ENCODE data around the gene WDR18.

WDR18 gene

DNA sequence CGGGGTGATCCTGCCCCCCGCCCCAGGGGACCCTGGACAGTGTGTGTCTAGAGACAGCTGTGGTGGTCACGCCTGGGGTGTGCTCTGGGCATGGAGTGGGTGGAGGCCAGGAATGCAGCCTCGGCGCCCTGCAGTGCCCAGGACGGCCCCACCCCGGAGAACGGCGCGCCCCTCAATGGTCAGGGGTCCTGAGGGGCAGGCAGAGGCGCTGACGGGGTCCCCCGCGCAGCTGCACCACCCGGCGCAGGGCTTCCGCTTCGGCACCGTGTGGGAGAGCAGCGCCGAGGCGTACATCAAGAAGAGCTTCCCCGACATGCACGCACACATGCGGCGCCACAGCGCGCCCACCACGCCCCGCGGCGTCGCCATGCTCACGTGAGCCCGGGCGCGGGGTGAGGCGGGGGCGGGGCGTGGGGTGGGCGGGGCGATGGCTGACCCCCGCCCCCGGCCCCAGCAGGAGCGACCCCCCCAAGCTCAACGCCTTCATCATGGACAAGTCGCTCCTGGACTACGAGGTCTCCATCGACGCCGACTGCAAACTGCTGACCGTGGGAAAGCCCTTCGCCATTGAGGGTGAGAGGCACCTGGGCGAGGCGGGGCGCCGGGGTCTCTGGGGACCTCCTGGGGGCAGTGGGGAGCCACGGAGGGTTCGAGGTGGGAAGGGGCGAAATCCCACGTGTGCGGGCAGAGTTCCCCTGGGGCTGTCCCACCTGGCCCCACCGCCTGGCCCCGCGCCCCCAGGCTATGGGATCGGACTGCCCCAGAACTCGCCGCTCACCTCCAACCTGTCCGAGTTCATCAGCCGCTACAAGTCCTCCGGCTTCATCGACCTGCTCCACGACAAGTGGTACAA is 23.5 kb downstream of the WDR18 start:
- DNase-seq (ENCODE audit: insufficient read length, low spot score) (no peak), FAIRE-seq (no peak)
- no peak for TF ChIP-seq POLR2A (IDR thresholded peaks at IDR 0.05; ENCODE audit: low read depth, low read length)

- no peak for FAIRE-seq
- no peak for DNase-seq (ENCODE audit: insufficient read length, low spot score)
- TF ChIP-seq POLR2A (IDR thresholded peaks at IDR 0.05; ENCODE audit: low read depth, low read length), result no peak
Observed at GRCh38 chr19:1008268-1009040, 24.3 kb downstream of the WDR18 start.

DNA sequence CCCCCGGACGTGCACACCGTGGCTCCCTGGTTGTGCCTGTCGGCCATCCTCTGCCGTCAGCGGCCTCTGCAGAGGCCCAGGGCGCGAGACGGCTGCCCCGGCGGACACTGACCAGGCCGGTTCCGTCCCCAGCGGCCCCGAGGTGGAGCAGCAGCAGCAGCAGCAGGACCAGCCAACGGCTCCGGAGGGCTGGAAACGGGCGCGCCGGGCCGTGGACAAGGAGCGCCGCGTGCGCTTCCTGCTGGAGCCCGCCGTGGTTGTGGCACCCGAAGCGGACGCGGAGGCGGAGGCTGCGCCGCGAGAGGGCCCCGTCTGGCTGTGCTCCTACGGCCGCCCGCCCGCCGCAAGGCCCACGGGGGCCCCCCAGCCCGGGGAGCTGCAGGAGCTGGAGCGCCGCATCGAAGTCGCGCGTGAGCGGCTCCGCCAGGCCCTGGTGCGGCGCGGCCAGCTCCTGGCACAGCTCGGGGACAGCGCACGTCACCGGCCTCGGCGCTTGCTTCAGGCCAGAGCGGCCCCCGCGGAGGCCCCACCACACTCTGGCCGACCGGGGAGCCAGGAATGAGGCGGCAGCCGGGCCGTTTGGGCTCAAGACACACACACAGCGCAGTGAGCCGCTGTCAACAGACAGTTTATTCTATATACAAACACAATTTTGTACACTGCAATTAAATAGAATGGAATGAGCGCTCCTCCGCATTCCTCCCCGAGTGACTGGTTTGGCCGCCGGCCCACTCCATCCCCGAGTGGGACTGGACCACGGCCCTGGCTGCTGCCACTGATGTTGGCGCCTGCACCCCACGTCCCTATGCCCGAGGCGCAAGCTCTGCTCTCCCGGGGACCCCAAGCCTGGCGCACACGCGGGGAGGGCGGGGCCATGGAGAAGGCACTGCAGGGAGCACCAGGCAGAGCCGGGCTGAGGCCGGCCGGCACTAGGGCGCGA is 25.2 kb downstream of the WDR18 start:
- DNase-seq (ENCODE audit: insufficient read length, low spot score), result peak; percentile 77
- no peak for FAIRE-seq
- no peak for TF ChIP-seq POLR2A (IDR thresholded peaks at IDR 0.05; ENCODE audit: low read depth, low read length)

- FAIRE-seq, result no peak
- TF ChIP-seq POLR2A (IDR thresholded peaks at IDR 0.05; ENCODE audit: low read depth, low read length), result no peak
Observed at GRCh38 chr19:1009981-1010538, 25.9 kb downstream of the WDR18 start.

GRCh38 chr19:1010586-1011510 is 26.7 kb downstream of the WDR18 start:
- TF ChIP-seq POLR2A (IDR thresholded peaks at IDR 0.05; ENCODE audit: low read depth, low read length), result no peak
- DNase-seq (ENCODE audit: insufficient read length, low spot score) (no peak), FAIRE-seq (no peak)

More at GRCh38 chr19:1009981-1010538, 25.9 kb downstream of the WDR18 start:
- no peak for DNase-seq (ENCODE audit: insufficient read length, low spot score)

DNA sequence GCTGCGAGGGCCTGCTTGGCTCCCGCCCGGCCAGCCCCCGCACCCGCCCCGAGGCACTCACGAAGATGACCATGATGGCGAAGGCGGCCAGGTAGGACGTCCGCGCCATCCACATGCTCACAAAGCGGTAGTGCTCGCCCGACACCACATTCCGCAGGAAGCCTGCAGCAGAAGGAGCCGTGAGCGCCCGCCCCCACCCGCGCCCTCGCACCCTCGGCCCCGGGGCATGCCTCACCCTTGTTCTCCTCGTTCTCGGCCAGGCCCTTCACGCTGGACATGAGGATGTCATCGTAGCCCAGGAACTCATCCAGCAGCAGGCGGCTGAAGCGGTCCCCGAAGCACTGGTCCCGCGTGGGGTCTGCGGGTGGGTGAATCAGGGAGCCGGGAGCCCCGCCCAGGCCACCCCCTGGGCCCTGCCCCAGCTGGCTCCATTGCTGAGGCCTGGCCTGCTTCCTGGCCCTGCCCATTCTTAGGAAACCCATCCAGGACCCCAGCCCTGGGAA is 27.7 kb downstream of the WDR18 start:
- DNase-seq (ENCODE audit: insufficient read length, low spot score) (no peak), FAIRE-seq (no peak)
- TF ChIP-seq POLR2A (IDR thresholded peaks at IDR 0.05; ENCODE audit: low read depth, low read length), result no peak

GRCh38 chr19:1012334-1012733 is 28.2 kb downstream of the WDR18 start:
- DNase-seq (ENCODE audit: insufficient read length, low spot score), result no peak
- FAIRE-seq, result no peak
- TF ChIP-seq POLR2A (IDR thresholded peaks at IDR 0.05; ENCODE audit: low read depth, low read length), result no peak

DNA sequence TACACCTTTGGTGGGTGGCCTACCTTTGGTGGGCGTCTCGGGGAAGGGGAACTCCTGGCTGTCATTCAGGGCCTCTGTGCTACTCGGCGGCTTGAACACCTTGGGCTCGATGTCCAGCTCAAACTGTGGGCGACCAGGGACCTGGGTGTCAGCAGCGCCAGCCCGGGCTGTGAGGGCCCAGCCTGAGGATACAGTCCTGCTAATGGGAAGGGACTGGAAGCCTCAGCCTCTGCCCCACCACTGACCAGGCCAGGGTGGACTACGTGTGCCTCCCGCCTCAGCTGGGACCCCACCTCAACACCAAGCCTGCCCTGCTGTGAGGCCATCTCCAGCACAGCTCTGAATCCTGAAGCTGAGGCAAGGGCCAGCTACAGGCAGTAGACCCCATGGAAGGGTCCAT is 29.1 kb downstream of the WDR18 start:
- DNase-seq (ENCODE audit: insufficient read length, low spot score) (no peak), FAIRE-seq (no peak)
- no peak for TF ChIP-seq POLR2A (IDR thresholded peaks at IDR 0.05; ENCODE audit: low read depth, low read length)

- FAIRE-seq (no peak), DNase-seq (ENCODE audit: insufficient read length, low spot score) (no peak)
- TF ChIP-seq POLR2A (IDR thresholded peaks at IDR 0.05; ENCODE audit: low read depth, low read length), result no peak
Observed at GRCh38 chr19:1014161-1015060, 30.3 kb downstream of the WDR18 start.

- TF ChIP-seq POLR2A (IDR thresholded peaks at IDR 0.05; ENCODE audit: low read depth, low read length), result no peak
- FAIRE-seq (no peak), DNase-seq (ENCODE audit: insufficient read length, low spot score) (no peak)
Observed at GRCh38 chr19:1015061-1015781, 31.1 kb downstream of the WDR18 start.

Measured in H54 (cell line).